Right renal pelvis (tissue), 4 donors: ENCODE data around the gene TIFAB. TPM values are rescaled to one million over a fixed set of nuclear protein-coding genes. Genes with fewer than 3 reads are reported as not detected.
A peak's percentile ranks its signal among the peaks of the same experiment; 100 is the strongest.

Experiments
- DNase-seq, 4 donors: peaks; one replicate each; pipeline ENCODE4 v3.0.0-alpha.2; 2013; ENCODE audit warnings: low read depth in 4 of 4, low spot score in 3 of 4, missing footprints in 1 of 4
- polyA plus RNA-seq, 4 donors: library from polyadenylated mRNA; unstranded; fragments of 120-200 nt; gene quantifications; one replicate each; pipeline ENCODE4 v1.2.1, GENCODE V29; 2013; ENCODE audit not compliant: insufficient read length in 4 of 4

TIFAB gene
- polyA plus RNA-seq, 4 donors: 0.06 to 0.28 (median 0.18) TPM

DNA sequence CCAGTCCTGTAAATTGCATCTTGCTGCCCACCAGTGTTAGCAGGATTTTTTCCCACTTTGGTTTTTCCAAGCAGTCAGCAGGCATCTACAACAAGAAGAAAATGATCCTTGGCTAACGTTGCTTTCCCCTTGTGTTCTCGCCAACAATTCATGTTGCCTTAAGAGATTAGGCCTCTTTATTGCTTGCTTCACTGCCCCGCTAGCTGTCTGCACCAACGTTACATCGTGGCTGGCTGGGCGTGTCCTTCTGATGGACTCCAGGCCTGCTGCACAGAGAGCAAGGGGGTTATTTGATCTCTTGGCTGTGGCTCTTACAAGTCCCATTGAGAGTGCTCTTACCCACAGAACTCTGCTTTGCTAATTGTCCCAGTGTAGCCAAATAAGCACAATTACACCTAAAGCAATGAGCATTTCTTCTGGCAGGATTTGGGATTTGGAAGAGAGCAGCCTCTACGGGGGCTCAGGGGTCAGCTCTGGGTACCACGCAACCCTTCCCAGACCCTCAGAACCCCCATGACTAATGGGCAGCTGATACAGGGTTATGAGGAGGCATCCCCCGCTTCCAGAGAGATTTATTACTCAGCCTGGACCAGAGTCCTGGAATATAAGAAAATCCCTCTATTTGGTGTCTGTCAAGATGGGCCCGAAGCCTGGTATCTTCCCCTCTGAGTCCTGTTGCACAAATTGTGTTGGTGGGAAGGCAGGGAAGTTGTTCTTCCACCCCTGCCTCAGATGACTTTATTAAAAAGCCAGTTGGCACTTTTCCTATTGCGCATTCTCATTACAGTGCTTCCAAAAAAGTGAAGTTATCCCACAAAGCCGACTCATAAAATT lies 22.6 kb downstream of the TIFAB start:
- DNase-seq: no peak

DNA sequence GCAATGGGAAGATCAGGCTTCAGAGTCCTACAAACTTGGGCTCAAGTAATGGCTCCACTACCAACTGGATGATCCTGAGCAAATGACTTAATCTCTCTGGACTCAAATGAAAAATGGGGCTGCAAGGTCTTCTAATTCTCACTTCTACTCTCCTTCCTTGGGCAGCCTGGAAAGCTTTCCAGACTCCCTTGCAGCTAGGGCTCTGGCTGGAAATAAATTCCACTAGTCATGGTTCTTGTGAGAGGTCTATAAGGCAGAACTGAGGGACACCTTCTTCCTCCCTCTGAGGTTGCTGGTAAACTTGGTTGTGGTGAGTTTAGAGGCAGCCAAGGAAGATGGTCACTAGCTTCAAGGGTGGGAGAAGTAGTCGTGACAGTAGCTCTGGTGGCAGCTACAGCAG lies 23.6 kb downstream of the TIFAB start:
- DNase-seq: no peak

DNA sequence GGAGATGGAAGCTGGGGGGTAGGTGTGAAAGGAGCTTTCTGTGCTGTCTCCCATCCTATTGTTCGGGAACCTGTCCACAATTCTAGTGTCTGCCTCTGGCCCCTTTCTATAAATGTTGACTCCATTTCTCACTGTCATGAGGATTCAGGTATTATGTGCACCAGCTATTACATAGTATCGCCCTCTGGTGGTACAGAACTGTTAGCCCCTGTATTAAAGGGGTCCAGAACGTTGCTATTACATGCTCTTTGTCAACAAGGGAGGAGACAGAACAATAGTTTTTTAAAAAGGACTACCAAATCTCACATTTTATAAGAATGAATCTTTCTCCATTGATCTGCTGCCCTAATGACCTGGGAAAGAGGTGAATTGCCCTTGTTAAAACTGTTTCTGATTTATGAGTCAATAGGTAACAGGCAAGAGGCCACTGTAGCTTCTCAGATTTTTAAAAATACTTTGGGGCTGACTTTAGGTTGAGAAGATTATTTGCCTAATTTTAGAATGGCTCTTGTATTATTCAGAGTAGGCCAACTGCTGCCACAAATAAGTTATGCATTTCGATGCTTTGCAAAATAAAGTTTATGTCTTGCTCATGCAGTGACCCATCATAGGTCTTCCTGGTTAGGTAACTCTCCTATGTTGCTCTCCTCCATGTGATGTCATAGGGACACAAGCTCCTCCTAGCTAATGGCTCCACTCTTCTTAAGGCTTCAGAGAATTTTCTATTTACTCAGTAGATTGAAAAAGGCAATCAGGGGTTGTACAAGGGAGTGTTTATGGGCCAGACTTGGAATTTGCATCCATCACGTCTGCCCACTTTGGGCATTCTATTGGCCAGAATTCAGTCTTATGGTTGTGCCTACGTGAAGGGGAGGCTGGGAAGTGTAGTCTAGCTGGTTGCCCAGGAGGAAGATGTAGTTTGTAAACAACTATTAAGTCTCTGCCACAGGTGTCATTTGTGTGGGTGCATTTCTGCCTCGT lies 25.8 kb downstream of the TIFAB start:
- DNase-seq: no peak

DNA sequence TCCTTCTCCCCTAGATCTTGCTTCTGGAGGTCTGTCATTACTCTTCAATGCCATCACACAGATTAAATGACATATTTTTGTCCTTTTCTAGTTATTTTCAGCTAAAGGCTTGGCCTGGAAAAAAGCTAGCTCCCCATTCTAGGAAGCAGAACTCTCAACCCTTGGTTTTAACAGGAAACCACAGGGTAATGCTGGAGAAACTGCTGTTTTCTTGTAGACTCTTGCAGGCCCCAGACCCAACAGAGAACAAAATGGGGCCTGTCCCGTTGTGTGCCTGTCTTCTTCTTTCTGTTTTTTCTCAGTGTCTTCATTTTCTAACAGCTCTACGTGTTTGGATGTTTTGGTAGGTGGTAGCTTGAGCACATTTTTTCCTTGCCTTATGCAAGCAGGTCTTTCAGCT lies 26.5 kb downstream of the TIFAB start:
- no peak for DNase-seq

DNA sequence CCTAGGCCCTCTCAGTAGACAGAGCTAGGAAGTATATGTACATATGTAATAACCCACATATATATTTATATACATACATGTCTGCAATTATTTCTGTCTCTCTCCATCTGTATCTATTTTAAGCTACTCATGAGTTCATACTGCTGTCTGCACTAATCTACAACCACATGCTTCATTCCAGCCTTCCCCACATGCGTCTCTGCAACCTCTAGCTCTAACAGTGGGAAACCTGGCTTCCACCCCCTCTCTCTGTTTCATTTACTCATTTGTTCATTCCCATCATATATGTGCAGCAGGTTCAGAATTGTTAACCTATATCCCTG lies 28.3 kb downstream of the TIFAB start:
- DNase-seq: no peak

DNA sequence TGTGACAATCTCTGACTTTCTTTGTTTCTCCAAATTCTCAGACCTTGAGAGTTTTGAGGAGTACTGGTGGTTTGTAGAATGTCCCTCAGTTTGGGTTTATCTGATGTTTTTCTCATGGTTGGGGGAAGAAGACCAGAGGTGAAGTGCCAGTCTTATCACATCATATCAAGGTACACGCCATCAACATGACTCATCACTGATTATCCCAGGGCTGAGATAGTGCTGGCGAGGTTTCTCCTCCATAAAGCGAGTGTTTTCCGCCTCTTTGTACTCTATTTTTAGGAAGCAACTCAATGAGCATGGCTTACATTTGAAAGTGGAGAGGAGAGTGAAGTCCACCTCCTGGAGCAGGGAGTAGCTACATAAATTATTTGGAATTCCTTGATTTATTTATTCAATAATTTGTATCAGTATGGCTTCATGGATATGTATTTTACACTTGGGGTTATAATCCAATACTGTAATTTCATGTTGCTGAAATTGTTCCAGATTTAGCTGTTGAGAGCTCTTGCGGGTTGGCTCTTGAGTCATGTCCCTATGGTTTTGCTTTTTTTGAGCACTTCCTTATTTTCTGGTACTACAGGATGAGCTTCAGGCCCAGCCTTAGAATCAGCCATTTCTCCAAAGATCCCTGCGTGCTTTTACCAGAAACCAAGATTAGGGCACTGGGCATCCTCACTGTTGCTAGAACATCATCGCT lies 28.9 kb downstream of the TIFAB start:
- no peak for DNase-seq

DNA sequence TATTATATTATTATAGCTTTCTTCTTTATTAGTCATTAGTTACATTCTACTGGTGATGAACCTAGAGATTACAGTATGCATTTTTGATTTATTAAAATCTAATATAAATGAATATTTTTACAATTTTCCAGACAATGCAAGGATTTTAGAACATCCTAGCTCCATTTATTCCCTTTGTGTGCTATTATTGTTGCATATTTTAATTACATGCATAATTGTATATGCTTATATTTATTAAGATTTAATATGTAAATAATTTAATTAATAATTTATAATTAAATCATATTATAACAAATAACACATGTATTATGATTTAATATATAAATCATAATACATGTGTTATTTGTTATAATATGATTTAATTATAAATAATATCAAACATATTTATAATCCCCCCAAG lies 29.7 kb downstream of the TIFAB start:
- DNase-seq: no peak

DNA sequence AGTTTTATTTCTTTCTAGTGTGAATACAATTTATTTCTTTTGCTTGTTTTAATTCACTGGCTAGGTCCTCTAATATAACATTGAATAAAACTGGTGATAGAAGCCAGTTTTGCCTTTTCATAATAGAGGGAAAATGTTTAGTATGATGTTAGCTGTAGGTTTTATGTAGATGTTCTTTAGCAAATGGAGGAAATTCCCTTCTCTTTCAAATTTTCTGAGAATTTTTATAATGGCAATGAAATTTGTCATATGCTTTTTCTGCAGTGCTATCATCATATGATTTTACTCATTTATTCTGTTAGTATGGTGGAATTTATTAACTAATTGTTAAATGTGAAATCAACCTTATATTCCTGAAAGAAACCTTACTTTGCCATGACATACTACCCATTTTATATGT lies 35.1 kb downstream of the TIFAB start:
- no peak for DNase-seq

DNA sequence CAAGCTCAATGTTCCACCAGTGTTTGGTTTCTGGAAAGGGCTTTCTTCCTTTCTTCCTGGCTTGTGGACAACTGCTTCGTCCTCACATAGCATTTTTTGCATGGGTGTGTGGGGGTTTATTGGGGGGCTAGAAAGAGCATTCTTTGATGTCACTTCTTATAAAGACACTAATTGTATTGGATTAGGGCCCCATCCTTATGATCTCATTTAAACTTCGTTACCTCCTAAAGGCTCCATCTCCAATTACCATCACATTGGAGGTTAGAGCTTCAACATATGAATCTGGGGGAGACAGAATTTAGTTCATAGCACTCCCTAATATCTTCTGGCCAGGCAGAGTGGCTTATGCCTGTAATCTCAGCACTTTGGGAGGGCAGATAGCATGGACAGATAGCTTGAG lies 47.1 kb downstream of the TIFAB start:
- no peak for DNase-seq

DNA sequence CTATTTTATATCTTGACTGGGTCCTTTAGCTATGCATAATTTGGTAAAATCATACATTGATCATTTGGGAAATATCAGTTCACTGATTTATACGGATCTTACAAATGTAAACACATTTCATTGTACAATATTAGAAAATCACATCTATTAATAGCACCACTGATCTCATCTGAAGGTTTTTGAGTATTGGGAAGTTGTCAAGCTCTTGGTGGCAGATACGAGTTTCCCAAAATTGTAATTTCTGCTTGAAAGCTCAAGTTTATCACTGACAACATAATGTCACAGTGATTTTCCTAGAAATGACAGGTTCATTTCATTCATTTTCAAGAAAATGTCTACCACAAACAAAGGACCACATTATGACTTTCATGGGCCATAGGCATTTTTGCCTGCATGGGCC lies 50.1 kb downstream of the TIFAB start:
- no peak for DNase-seq

DNA sequence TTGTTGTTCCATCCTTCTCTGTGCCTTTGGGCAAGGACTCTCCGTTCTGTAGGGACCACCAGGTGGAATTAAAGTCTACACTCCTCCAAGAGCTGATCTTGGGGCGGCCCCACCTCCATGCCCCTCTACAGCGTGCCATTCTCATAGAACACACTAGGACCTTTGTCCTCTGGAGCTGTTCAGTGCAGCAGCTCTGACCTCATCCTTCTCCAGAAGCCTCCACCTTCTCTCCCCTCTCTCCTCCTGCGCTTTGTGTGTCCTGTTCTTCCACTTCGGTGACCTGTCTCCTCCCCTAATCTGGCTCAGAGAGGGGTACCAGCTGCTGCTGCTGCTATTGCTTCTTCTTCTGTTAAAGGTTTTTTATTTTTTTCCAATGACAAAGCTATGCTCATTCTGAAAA lies 51.3 kb downstream of the TIFAB start:
- DNase-seq: no peak

DNA sequence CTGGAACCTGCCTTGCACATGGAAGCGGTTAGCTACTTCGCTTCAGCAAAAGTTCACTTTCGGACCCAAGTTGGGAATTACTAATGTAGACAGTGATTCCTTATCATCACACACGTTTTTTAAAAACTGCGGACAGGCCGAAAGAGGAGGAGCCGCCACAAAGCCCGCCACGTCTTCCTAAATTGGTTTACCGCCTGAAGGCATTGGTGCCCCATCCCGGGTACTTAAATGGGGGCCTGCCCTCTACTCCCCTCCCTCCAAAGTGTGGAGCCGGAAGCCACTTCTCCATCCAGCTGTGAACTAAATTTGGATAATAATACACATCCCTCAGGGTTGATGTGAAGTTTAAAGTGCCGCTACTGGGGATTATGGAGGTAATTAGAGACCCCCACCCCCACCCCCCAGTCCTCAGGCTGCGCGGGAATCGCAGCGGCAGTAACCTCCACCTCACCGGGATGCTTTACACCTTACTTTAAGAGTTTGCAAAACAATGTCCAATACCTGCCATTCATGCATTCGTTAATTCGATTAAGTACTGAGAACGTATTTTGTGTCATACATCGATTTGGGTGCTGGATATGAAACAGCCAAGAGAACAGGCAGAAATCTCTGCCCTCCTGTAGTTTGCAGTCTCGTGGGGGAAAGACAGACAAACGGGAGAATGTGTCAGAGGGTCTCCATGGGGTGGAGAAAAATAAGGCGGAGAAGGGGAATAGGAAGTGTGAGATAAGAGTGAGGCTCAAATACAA lies 52.2 kb downstream of the TIFAB start:
- DNase-seq: no peak

DNA sequence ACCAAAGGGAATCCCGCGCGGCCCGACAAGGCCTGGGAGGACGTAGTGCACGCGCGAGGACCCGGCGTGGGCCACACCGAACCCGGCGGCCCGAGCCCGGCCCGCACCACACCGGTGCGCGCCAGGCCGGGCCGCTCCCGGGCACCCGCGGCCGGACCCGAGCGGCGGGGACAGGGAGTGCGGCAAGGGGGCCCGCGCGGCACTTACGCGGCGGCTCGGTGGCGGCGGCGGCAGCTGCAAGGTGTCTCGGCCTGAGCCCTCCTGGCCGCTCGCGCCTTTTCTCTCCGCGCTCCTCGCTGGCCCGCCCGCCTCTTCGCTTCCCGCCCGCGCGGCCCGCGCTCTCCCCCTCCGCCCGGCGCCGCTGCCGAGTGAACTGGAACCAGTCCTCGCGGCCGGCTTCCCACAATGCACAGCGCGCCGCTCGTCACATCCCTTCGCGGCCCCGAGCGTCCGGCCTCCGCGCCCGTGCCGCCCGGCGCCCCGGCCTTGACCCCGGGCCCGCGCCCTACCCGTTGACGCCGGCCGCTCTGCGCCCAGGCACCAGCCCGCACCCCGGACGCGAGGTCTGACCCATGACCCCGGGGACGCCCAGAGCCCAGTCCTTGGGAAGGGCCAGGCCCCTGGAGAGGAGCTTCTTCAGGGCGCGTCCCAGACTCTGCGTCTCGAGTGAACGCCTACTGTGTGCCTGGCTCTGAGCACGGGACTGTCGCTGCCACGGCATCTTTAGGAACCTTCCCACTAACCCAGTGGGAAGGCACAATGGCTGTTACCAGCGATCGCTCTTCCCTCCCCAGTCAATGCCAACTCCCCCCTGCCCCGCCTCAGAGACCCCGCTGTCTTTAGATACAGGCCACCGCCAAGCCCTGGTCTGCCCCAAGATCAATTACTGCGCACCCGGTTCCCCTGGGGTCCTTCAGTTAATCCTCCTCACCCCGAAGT lies 53.0 kb downstream of the TIFAB start, which contains the start of gene MACROH2A1:
Gene MACROH2A1 (minus strand): TSS at position 377 of the 939 bp plus-strand sequence. CDS start 10,138 bp downstream, outside the sequence.
- DNase-seq: peak; percentile 70 to 83 (median 74)

DNA sequence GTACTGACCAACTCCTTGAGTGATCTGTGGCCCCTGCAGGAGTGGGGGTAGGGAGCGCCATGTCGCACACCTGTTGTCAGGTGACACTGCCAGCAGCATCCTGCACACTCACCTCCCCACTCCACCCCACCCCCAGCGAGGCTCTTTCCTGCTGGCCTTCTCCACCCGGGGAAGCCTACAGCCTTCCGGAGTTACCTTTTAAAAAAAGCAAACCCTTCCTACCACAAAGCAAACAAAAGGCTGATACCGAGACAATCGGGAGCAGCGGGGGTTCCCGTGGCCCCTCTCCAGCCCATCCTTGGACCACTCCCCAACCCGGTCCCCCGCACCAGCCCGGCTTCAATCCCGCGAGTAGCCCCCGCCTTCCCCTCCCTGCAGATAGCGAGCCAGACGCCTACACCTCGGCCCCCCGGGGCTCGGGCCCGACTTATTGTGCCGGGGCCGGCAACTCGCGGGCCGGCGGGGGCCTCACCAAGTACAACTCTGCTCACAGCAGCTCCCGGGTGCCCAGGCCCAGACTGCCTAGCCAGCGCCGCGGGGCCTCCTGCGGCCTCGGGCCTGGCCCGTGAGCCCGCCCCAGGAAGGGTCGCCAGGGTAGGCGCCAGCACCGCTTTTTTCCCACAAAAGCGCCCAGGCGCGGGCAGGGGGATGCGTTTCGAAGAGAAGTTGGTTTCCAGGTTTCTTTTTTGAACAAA lies 53.8 kb downstream of the TIFAB start:
- DNase-seq: peak in 1 of 4 donors; percentile 18
